ENCODE data around the gene BCL2L13. TPM values are rescaled to one million over a fixed set of nuclear protein-coding genes. Genes with fewer than 3 reads are reported as not detected.

Gene BCL2L13
- polyA plus RNA-seq, 1 donor (not counting 4 experiments of a cell fraction or from before 2014, with no cell fraction given), result 51.0 TPM

- DNase-seq (ENCODE audit: low read depth, low spot score) (no peak), FAIRE-seq (no peak)
- H4K20me1 ChIP-seq (ENCODE audit: control insufficient read depth, extremely low read depth, insufficient read depth, low read length), result no peaks in the 10 kb centered on the region
- H3K27me3 ChIP-seq (ENCODE audit: control insufficient read depth, extremely low read depth, insufficient read depth, low read length), result no peaks in the 10 kb centered on the region
- H3K4me1 ChIP-seq (ENCODE audit: control insufficient read depth, extremely low read depth, insufficient read depth, low read length), result peaks cover 26% of the 10 kb centered on the region
- no peaks in the 10 kb centered on the region for H3K36me3 ChIP-seq (ENCODE audit: control insufficient read depth in 2 of 2, extremely low read depth in 1 of 2, insufficient read depth in 2 of 2, low read length in 2 of 2)
- H2AFZ ChIP-seq (ENCODE audit: control insufficient read depth, low read length), result peak overlapping the region; percentile 87
- no peaks in the 10 kb centered on the region for H3K9me3 ChIP-seq (ENCODE audit: control insufficient read depth, low read depth, low read length)
- peaks cover 36% of the 10 kb centered on the region for H3K79me2 ChIP-seq (ENCODE audit: control insufficient read depth, insufficient read depth, low read length)
- peak overlapping the region; percentile 89 for H3K27ac ChIP-seq (ENCODE audit: control insufficient read depth, insufficient read depth, low read length)
- peak overlapping the region; percentile 99 for H3K9ac ChIP-seq (ENCODE audit: control insufficient read depth, extremely low read depth, insufficient read depth, low read length)
- peak overlapping the region; percentile 57 to 95 (median 92) for H3K4me3 ChIP-seq (ENCODE audit: control insufficient read depth in 2 of 3, extremely low read depth in 1 of 3, insufficient read depth in 2 of 3, low read depth in 1 of 3, low read length in 3 of 3)
- TF ChIP-seq, protein P1, sequence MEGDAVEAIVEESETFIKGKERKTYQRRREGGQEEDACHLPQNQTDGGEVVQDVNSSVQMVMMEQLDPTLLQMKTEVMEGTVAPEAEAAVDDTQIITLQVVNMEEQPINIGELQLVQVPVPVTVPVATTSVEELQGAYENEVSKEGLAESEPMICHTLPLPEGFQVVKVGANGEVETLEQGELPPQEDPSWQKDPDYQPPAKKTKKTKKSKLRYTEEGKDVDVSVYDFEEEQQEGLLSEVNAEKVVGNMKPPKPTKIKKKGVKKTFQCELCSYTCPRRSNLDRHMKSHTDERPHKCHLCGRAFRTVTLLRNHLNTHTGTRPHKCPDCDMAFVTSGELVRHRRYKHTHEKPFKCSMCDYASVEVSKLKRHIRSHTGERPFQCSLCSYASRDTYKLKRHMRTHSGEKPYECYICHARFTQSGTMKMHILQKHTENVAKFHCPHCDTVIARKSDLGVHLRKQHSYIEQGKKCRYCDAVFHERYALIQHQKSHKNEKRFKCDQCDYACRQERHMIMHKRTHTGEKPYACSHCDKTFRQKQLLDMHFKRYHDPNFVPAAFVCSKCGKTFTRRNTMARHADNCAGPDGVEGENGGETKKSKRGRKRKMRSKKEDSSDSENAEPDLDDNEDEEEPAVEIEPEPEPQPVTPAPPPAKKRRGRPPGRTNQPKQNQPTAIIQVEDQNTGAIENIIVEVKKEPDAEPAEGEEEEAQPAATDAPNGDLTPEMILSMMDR (optimal IDR thresholded peaks at IDR 0.05 in 1 of 3, IDR thresholded peaks at IDR 0.05 in 1 of 3, conservative IDR thresholded peaks at IDR 0.05 in 1 of 3; ENCODE audit: extremely low read depth in 1 of 3, insufficient read depth in 2 of 3, low read length in 3 of 3), result peak; percentile 13 to 33 (median 17)
- TF ChIP-seq EZH2 (IDR thresholded peaks at IDR 0.05; ENCODE audit: low read length), result no peak
- no peaks in the 10 kb centered on the region for H3K9me1 ChIP-seq (ENCODE audit: control insufficient read depth, extremely low read depth, insufficient read depth, low read length)
- H3K4me2 ChIP-seq (ENCODE audit: control insufficient read depth, extremely low read depth, insufficient read depth, low read depth, low read length), result peak overlapping the region; percentile 86
- dilution Hi-C loops (cut with MboI; ENCODE audit: extremely low pct_ligation_motif_present, low sequenced_read_pairs), result no loop called here
Measured at GRCh38 chr22:17638182-17638431, 450 bp upstream of the BCL2L13 start.

DNA sequence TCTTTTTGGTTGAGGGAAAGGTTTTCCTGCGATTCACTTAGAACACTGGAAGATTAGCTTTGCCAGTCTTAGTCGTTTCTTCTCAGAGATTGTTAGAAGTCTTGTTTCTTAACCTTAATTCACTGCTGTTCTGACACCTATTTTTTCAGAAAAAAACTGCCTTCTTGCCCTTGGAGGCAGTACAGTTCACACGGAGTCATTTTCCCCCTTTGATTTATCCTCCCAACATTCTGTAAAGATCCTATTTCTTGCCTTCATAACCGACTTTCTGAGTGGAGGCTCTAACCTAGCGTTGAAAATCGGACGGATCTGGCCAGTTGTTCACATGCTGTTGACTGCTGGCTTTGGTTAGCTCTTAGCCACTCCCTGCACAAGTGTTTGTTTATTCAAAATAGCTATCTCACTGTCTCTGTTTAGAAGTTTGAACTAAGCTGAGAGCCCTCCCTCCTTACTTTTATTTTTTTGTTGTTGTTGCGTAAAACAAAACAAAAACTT is 737 bp downstream of the BCL2L13 start:
- peaks cover 0 to 1% of the 10 kb centered on the region in 2 experiments for H3K36me3 ChIP-seq (ENCODE audit: control insufficient read depth in 2 of 2, extremely low read depth in 1 of 2, insufficient read depth in 2 of 2, low read length in 2 of 2)
- no peak for FAIRE-seq
- peak overlapping the region; percentile 89 for H3K27ac ChIP-seq (ENCODE audit: control insufficient read depth, insufficient read depth, low read length)
- dilution Hi-C loops (cut with MboI; ENCODE audit: extremely low pct_ligation_motif_present, low sequenced_read_pairs), result no loop called here
- no peak overlapping the region for H2AFZ ChIP-seq (ENCODE audit: control insufficient read depth, low read length)
- H3K4me3 ChIP-seq (ENCODE audit: control insufficient read depth in 2 of 3, extremely low read depth in 1 of 3, insufficient read depth in 2 of 3, low read depth in 1 of 3, low read length in 3 of 3), result peak overlapping the region; percentile 57 to 95 (median 92)
- H3K9ac ChIP-seq (ENCODE audit: control insufficient read depth, extremely low read depth, insufficient read depth, low read length), result peak overlapping the region; percentile 99
- H4K20me1 ChIP-seq (ENCODE audit: control insufficient read depth, extremely low read depth, insufficient read depth, low read length), result no peaks in the 10 kb centered on the region
- H3K9me1 ChIP-seq (ENCODE audit: control insufficient read depth, extremely low read depth, insufficient read depth, low read length), result no peaks in the 10 kb centered on the region
- peaks cover 39% of the 10 kb centered on the region for H3K79me2 ChIP-seq (ENCODE audit: control insufficient read depth, insufficient read depth, low read length)
- no peaks in the 10 kb centered on the region for H3K27me3 ChIP-seq (ENCODE audit: control insufficient read depth, extremely low read depth, insufficient read depth, low read length)
- H3K4me1 ChIP-seq (ENCODE audit: control insufficient read depth, extremely low read depth, insufficient read depth, low read length), result peaks cover 14% of the 10 kb centered on the region
- no peak for DNase-seq (ENCODE audit: low read depth, low spot score)
- H3K9me3 ChIP-seq (ENCODE audit: control insufficient read depth, low read depth, low read length), result no peaks in the 10 kb centered on the region
- H3K4me2 ChIP-seq (ENCODE audit: control insufficient read depth, extremely low read depth, insufficient read depth, low read depth, low read length), result peak overlapping the region; percentile 86
- TF ChIP-seq EZH2 (IDR thresholded peaks at IDR 0.05; ENCODE audit: low read length), result no peak
- TF ChIP-seq, protein P1 (optimal IDR thresholded peaks at IDR 0.05 in 1 of 3, IDR thresholded peaks at IDR 0.05 in 1 of 3, conservative IDR thresholded peaks at IDR 0.05 in 1 of 3; ENCODE audit: extremely low read depth in 1 of 3, insufficient read depth in 2 of 3, low read length in 3 of 3), result no peak
